Measurements from ENCODE around the gene MGLL. TPM values are rescaled to one million over a fixed set of nuclear protein-coding genes. Genes with fewer than 3 reads are reported as not detected.

The MGLL gene
- total RNA-seq, 1 donor from 2014 or later: 11.3 TPM

GRCh38 chr3:127783642-127784160, 38.6 kb downstream of the MGLL start:
- H3K36me3 Mint-ChIP-seq (ENCODE audit: low read depth): no peaks in the 10 kb centered on the region
- no peak for DNase-seq (ENCODE audit: low read depth, low spot score)
- TF ChIP-seq, protein P1, sequence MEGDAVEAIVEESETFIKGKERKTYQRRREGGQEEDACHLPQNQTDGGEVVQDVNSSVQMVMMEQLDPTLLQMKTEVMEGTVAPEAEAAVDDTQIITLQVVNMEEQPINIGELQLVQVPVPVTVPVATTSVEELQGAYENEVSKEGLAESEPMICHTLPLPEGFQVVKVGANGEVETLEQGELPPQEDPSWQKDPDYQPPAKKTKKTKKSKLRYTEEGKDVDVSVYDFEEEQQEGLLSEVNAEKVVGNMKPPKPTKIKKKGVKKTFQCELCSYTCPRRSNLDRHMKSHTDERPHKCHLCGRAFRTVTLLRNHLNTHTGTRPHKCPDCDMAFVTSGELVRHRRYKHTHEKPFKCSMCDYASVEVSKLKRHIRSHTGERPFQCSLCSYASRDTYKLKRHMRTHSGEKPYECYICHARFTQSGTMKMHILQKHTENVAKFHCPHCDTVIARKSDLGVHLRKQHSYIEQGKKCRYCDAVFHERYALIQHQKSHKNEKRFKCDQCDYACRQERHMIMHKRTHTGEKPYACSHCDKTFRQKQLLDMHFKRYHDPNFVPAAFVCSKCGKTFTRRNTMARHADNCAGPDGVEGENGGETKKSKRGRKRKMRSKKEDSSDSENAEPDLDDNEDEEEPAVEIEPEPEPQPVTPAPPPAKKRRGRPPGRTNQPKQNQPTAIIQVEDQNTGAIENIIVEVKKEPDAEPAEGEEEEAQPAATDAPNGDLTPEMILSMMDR (conservative IDR thresholded peaks at IDR 0.05): no peak
- H3K27ac Mint-ChIP-seq (ENCODE audit: unreplicated experiment): no peak overlapping the region
- no peaks in the 10 kb centered on the region for H3K9me3 Mint-ChIP-seq
- no peak overlapping the region for H3K4me3 Mint-ChIP-seq
- H3K27me3 Mint-ChIP-seq (ENCODE audit: low read depth): no peaks in the 10 kb centered on the region
- peaks cover 40% of the 10 kb centered on the region for H3K4me1 Mint-ChIP-seq

- H3K36me3 Mint-ChIP-seq (ENCODE audit: low read depth): no peaks in the 10 kb centered on the region
- H3K4me1 Mint-ChIP-seq: peaks cover 35% of the 10 kb centered on the region
- no peaks in the 10 kb centered on the region for H3K27me3 Mint-ChIP-seq (ENCODE audit: low read depth)
- H3K9me3 Mint-ChIP-seq: no peaks in the 10 kb centered on the region
- DNase-seq (ENCODE audit: low read depth, low spot score): no peak
- peak overlapping the region; percentile 75 for H3K27ac Mint-ChIP-seq (ENCODE audit: unreplicated experiment)
- H3K4me3 Mint-ChIP-seq: no peak overlapping the region
- TF ChIP-seq, protein P1 (conservative IDR thresholded peaks at IDR 0.05): no peak
Observed at GRCh38 chr3:127783166-127783565, 39.1 kb downstream of the MGLL start.

GRCh38 chr3:127781411-127782001, 40.8 kb downstream of the MGLL start:
- no peak for DNase-seq (ENCODE audit: low read depth, low spot score)
- peak overlapping the region; percentile 66 for H3K27ac Mint-ChIP-seq (ENCODE audit: unreplicated experiment)
- peaks cover 34% of the 10 kb centered on the region for H3K4me1 Mint-ChIP-seq
- H3K4me3 Mint-ChIP-seq: no peak overlapping the region
- peaks cover 4% of the 10 kb centered on the region for H3K36me3 Mint-ChIP-seq (ENCODE audit: low read depth)
- H3K9me3 Mint-ChIP-seq: peaks cover 3% of the 10 kb centered on the region
- no peaks in the 10 kb centered on the region for H3K27me3 Mint-ChIP-seq (ENCODE audit: low read depth)
- TF ChIP-seq, protein P1 (conservative IDR thresholded peaks at IDR 0.05): no peak

DNA sequence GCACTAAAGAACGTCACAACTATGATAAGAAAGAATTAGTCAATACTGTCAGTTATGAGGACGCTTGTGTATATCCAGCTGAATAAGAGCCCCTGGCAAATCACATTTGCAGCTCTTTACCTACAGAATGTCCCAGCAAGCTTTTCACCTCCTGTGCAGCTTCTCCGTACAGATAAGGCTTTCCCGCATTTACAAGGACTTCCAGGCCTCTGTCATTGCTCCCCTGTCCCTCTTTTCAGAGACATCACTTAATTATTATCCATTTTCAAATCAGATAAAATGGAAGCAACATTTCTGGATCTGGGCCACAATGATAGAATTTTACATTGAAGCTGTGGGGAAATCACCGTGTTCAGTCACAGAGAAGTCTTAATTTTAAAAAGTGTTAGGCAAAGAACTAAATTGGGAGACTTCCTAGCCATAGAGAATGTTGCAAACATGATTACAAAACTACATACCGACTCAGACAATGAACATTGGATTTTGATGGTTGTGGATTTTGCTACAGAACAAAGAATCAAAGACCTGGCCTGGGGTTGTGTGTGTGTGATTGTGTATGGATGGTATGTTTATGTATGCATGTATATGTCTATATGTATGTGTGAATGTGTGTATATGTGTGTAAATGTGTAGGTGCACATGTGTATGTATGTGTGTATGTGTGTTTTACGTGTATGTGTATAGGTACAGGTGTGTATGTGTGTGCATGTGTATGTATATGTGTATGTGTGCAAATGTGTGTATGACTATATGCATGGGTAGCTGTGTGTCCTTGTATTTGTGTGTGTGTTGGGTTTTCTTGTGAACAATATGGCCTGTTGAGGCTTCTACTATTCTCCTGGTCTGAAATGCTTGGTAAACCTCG, 41.5 kb downstream of the MGLL start:
- Mint-ChIP-seq H3K4me3 (no peak overlapping the region), H3K4me1 (peaks cover 37% of the 10 kb centered on the region), H3K27ac (ENCODE audit: unreplicated experiment) (no peak overlapping the region), H3K36me3 (ENCODE audit: low read depth) (peaks cover 4% of the 10 kb centered on the region), H3K9me3 (peaks cover 3% of the 10 kb centered on the region), H3K27me3 (ENCODE audit: low read depth) (no peaks in the 10 kb centered on the region)
- no peak for DNase-seq (ENCODE audit: low read depth, low spot score)
- TF ChIP-seq, protein P1 (conservative IDR thresholded peaks at IDR 0.05): no peak

DNA sequence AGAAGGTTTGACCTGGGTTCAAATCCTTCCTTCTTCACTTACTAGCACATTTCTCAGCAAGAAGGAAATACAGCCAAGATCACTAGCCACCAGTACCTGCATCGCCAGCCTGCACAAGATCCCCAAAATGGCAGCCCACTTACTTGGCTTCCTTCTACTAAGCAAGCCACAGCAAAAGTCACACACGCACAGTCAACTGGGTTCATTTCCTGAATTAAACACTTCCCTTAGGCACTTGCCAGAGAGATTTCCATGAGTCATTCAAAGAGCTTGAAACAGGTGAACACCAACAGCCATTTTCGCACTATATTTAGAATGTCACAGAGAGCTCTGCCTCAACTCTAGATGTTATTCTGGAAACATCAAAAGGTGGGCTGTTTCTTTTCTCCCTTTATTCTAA, 42.6 kb downstream of the MGLL start:
- Mint-ChIP-seq H3K36me3 (ENCODE audit: low read depth) (peaks cover 4% of the 10 kb centered on the region), H3K4me1 (peaks cover 47% of the 10 kb centered on the region), H3K27ac (ENCODE audit: unreplicated experiment) (no peak overlapping the region), H3K9me3 (peaks cover 3% of the 10 kb centered on the region), H3K27me3 (ENCODE audit: low read depth) (no peaks in the 10 kb centered on the region), H3K4me3 (no peak overlapping the region)
- TF ChIP-seq, protein P1 (conservative IDR thresholded peaks at IDR 0.05): no peak
- DNase-seq (ENCODE audit: low read depth, low spot score): no peak
